Naive thymus-derived CD8-positive, alpha-beta T cell (primary cell): ENCODE data around the gene BIRC3. TPM values are rescaled to one million over a fixed set of nuclear protein-coding genes. Genes with fewer than 3 reads are reported as not detected.

Experiments used
- ATAC-seq, 2 donors: fragments of 150-1000 bp; cut with Tn5 transposase in 1 of 2; sonication (Bioruptor Pico), chemical (Tn5 transposase) in 1 of 2; 1 replicate in 1 of 2; 2 replicates in 1 of 2; pipeline ENCODE4 v1.10.0; 2021; ENCODE audit warnings: mild to moderate bottlenecking in 2 of 2, moderate library complexity in 2 of 2
- POLR2A ChIA-PET: fragments of 350-600 bp; sonication (Branson Sonifier 250); formaldehyde crosslinking; loops from one replicate; lab custom pipeline; 2021; ENCODE audit warnings: antibody characterized with exemption; lab: Charles Lee
- DNase-seq, 10 donors: peaks; one replicate each; pipeline versions ENCODE4 v3.0.0 to v3.0.0-alpha.2; 2020 to 2022
- H3K27ac Mint-ChIP-seq, 10 donors: one replicate each; pipeline ENCODE4 v1.8.0; 2020 to 2022; ENCODE audit warnings: mild to moderate bottlenecking in 10 of 10, mixed read lengths in 10 of 10, moderate library complexity in 4 of 10, inconsistent platforms in 1 of 10
- H3K27me3 Mint-ChIP-seq, 5 donors: one replicate each; pipeline ENCODE4 v1.8.0; 2021 to 2022; ENCODE audit warnings: mixed read lengths in 5 of 5
- H3K36me3 Mint-ChIP-seq, 3 donors: one replicate each; pipeline ENCODE4 v1.8.0; 2020 to 2022; ENCODE audit warnings: mixed read lengths in 3 of 3, mild to moderate bottlenecking in 2 of 3, inconsistent platforms in 1 of 3
- H3K4me1 Mint-ChIP-seq, 4 donors: one replicate each; pipeline ENCODE4 v1.8.0; 2021 to 2022; ENCODE audit warnings: mixed read lengths in 4 of 4
- H3K4me3 Mint-ChIP-seq, 10 donors: one replicate each; pipeline ENCODE4 v1.8.0; 2020 to 2022; ENCODE audit warnings: mild to moderate bottlenecking in 10 of 10, mixed read lengths in 10 of 10, moderate library complexity in 6 of 10, inconsistent platforms in 1 of 10
- H3K9me3 Mint-ChIP-seq, 9 donors: one replicate each; pipeline ENCODE4 v1.8.0; 2020 to 2022; ENCODE audit warnings: mixed read lengths in 9 of 9, mild to moderate bottlenecking in 3 of 9, inconsistent platforms in 1 of 9, moderate library complexity in 1 of 9
- polyA plus RNA-seq, 3 donors: library from polyadenylated mRNA; unstranded; fragments of 300-500 nt; fragmentation: Illumina TruSeq; gene quantifications; one replicate each; pipeline ENCODE4 v1.2.3, GENCODE V29; 2021
- total RNA-seq, 8 experiments: library from RNA in 2 of 8; stranded (reverse) in 2 of 8; gene quantifications; one replicate each; pipeline ENCODE4 v1.2.3 and lab custom pipeline; 2021 to 2026

The BIRC3 gene
- total and polyA plus RNA-seq, 5 experiments from 2014 or later: 16.7 to 97.7 (median 22.9) TPM

GRCh38 chr11:102316346-102316904 is 859 bp upstream of the BIRC3 start:
- DNase-seq: peak in 1 of 10 donors; percentile 18
- no peak for ATAC-seq
- H3K27ac Mint-ChIP-seq: peak overlapping the region; percentile 95 to 100 (median 99)
- H3K36me3 Mint-ChIP-seq: peaks cover 0 to 2% (median under 1%) of the 10 kb centered on the region in 3 donors
- POLR2A ChIA-PET: interaction anchor here (0.8 to 5.6 kb wide), 6 partner anchors 9 to 31 kb away, joined by 4 to 73 read pairs (median 20); no protein-coding TSS in a partner anchor
- H3K27me3 Mint-ChIP-seq: no peaks in the 10 kb centered on the region
- peaks cover 23 to 76% (median 66%) of the 10 kb centered on the region in 4 donors for H3K4me1 Mint-ChIP-seq
- no peaks in the 10 kb centered on the region for H3K9me3 Mint-ChIP-seq
- H3K4me3 Mint-ChIP-seq: peak overlapping the region; percentile 88 to 99 (median 96)

- H3K4me1 Mint-ChIP-seq: peaks cover 28 to 81% (median 73%) of the 10 kb centered on the region in 4 donors
- H3K36me3 Mint-ChIP-seq: peaks cover 0 to 10% (median 2%) of the 10 kb centered on the region in 3 donors
- no peaks in the 10 kb centered on the region for H3K9me3 Mint-ChIP-seq
- no peak for ATAC-seq
- peak overlapping the region; percentile 95 to 100 (median 99) for H3K27ac Mint-ChIP-seq
- H3K4me3 Mint-ChIP-seq: peak overlapping the region; percentile 88 to 99 (median 96)
- DNase-seq: no peak
- POLR2A ChIA-PET: interaction anchor here (0.7 to 5.6 kb wide), 8 partner anchors 10 to 29 kb away, joined by 3 to 73 read pairs (median 10); no protein-coding TSS in a partner anchor
- H3K27me3 Mint-ChIP-seq: no peaks in the 10 kb centered on the region
These were observed 452 bp downstream of the BIRC3 start for GRCh38 chr11:102317768-102318103.

- ATAC-seq: peak; percentile 4 to 12
- POLR2A ChIA-PET: interaction anchor here (0.7 to 5.6 kb wide), 8 partner anchors 11 to 220 kb away, joined by 3 to 73 read pairs (median 10); no protein-coding TSS in a partner anchor
- H3K9me3 Mint-ChIP-seq: no peaks in the 10 kb centered on the region
- peaks cover 27 to 78% (median 71%) of the 10 kb centered on the region in 4 donors for H3K4me1 Mint-ChIP-seq
- H3K27me3 Mint-ChIP-seq: no peaks in the 10 kb centered on the region
- DNase-seq: peak in 9 of 10 donors; percentile 14 to 65 (median 38)
- H3K4me3 Mint-ChIP-seq: peak overlapping the region; percentile 88 to 99 (median 96)
- H3K27ac Mint-ChIP-seq: peak overlapping the region; percentile 73 to 100 (median 98)
- peaks cover 0 to 13% (median 2%) of the 10 kb centered on the region in 3 donors for H3K36me3 Mint-ChIP-seq
These were observed 1.2 kb downstream of the BIRC3 start for GRCh38 chr11:102318469-102318868.

- no peaks in the 10 kb centered on the region for H3K27me3 Mint-ChIP-seq
These were observed 2.3 kb downstream of the BIRC3 start for GRCh38 chr11:102319544-102319943.

GRCh38 chr11:102320188-102320587 is 2.9 kb downstream of the BIRC3 start:
- peak overlapping the region; percentile 88 to 99 (median 96) for H3K4me3 Mint-ChIP-seq
- POLR2A ChIA-PET: interaction anchor here (0.6 to 1.7 kb wide), 6 partner anchors 13 to 36 kb away, joined by 3 to 5 read pairs (median 3); no protein-coding TSS in a partner anchor
- H3K4me1 Mint-ChIP-seq: peaks cover 26 to 78% (median 67%) of the 10 kb centered on the region in 4 donors
- peaks cover 0 to 22% (median 7%) of the 10 kb centered on the region in 3 donors for H3K36me3 Mint-ChIP-seq
- H3K27me3 Mint-ChIP-seq: no peaks in the 10 kb centered on the region
- DNase-seq (no peak), ATAC-seq (no peak)
- no peaks in the 10 kb centered on the region for H3K9me3 Mint-ChIP-seq
- peak overlapping the region; percentile 71 to 100 (median 91) for H3K27ac Mint-ChIP-seq

More at GRCh38 chr11:102319544-102319943, 2.3 kb downstream of the BIRC3 start:
- Mint-ChIP-seq H3K4me1 (peaks cover 26 to 79% (median 66%) of the 10 kb centered on the region in 4 donors), H3K27ac (peak overlapping the region; percentile 71 to 100 (median 96)), H3K36me3 (peaks cover 0 to 17% (median 2%) of the 10 kb centered on the region in 3 donors), H3K4me3 (peak overlapping the region; percentile 88 to 99 (median 96)), H3K9me3 (no peaks in the 10 kb centered on the region)
- DNase-seq (peak in 1 of 10 donors; percentile 21), ATAC-seq (no peak)
- POLR2A ChIA-PET: interaction anchor here (0.6 to 4.8 kb wide), 6 partner anchors 12 to 35 kb away, joined by 3 to 73 read pairs (median 3); no protein-coding TSS in a partner anchor

GRCh38 chr11:102320679-102321078 is 3.4 kb downstream of the BIRC3 start:
- POLR2A ChIA-PET: interaction anchor here (1.2 to 1.7 kb wide), 5 partner anchors 13 to 32 kb away, joined by 3 to 5 read pairs (median 3); no protein-coding TSS in a partner anchor
- Mint-ChIP-seq H3K9me3 (no peaks in the 10 kb centered on the region), H3K4me3 (peak overlapping the region; percentile 88 to 99 (median 96)), H3K27ac (peak overlapping the region; percentile 71 to 100 (median 91)), H3K27me3 (no peaks in the 10 kb centered on the region), H3K36me3 (peaks cover 0 to 25% (median 7%) of the 10 kb centered on the region in 3 donors), H3K4me1 (peaks cover 26 to 73% (median 67%) of the 10 kb centered on the region in 4 donors)
- no peak for DNase-seq
- ATAC-seq: no peak

- H3K9me3 Mint-ChIP-seq: no peaks in the 10 kb centered on the region
- POLR2A ChIA-PET: interaction anchor here (1.7 kb wide), 1 partner anchor 28 kb away, joined by 4 read pairs; no protein-coding TSS in a partner anchor
These were observed 5.3 kb downstream of the BIRC3 start for GRCh38 chr11:102322560-102322959.

GRCh38 chr11:102323542-102324251 is 6.4 kb downstream of the BIRC3 start:
- POLR2A ChIA-PET: no interaction called here
- Mint-ChIP-seq H3K4me3 (no peak overlapping the region), H3K27me3 (no peaks in the 10 kb centered on the region)

More at GRCh38 chr11:102322560-102322959, 5.3 kb downstream of the BIRC3 start:
- Mint-ChIP-seq H3K27ac (peak overlapping the region; percentile 65 to 95 (median 90)), H3K27me3 (no peaks in the 10 kb centered on the region), H3K4me3 (peak overlapping the region; percentile 26 to 88 (median 57)), H3K36me3 (peaks cover 0 to 41% (median 15%) of the 10 kb centered on the region in 3 donors), H3K4me1 (peaks cover 24 to 62% (median 55%) of the 10 kb centered on the region in 4 donors)
- DNase-seq (peak in 3 of 10 donors; percentile 22 to 34 (median 31)), ATAC-seq (peak in 1 of 2 donors; percentile 13)

GRCh38 chr11:102325088-102325487 is 7.8 kb downstream of the BIRC3 start:
- Mint-ChIP-seq H3K27ac (peak overlapping the region in 4 of 10 donors; percentile 7 to 84 (median 35)), H3K4me1 (peaks cover 16 to 51% (median 35%) of the 10 kb centered on the region in 4 donors), H3K4me3 (no peak overlapping the region), H3K9me3 (no peaks in the 10 kb centered on the region), H3K27me3 (no peaks in the 10 kb centered on the region), H3K36me3 (peaks cover 3 to 65% (median 32%) of the 10 kb centered on the region in 3 donors)
- DNase-seq: no peak
- POLR2A ChIA-PET: no interaction called here
- no peak for ATAC-seq

More at GRCh38 chr11:102323542-102324251, 6.4 kb downstream of the BIRC3 start:
- Mint-ChIP-seq H3K9me3 (no peaks in the 10 kb centered on the region), H3K36me3 (peaks cover 0 to 52% (median 22%) of the 10 kb centered on the region in 3 donors), H3K4me1 (peaks cover 19 to 59% (median 46%) of the 10 kb centered on the region in 4 donors), H3K27ac (peak overlapping the region in 5 of 10 donors; percentile 8 to 84 (median 38))
- DNase-seq: no peak
- no peak for ATAC-seq

- Mint-ChIP-seq H3K4me3 (no peak overlapping the region), H3K27ac (peak overlapping the region in 2 of 10 donors; percentile 29 to 31), H3K9me3 (no peaks in the 10 kb centered on the region), H3K36me3 (peaks cover 5 to 83% (median 47%) of the 10 kb centered on the region in 3 donors), H3K27me3 (no peaks in the 10 kb centered on the region), H3K4me1 (peaks cover 0 to 26% (median 12%) of the 10 kb centered on the region in 4 donors)
- ATAC-seq (no peak), DNase-seq (no peak)
- POLR2A ChIA-PET: no interaction called here
These were observed 11.5 kb downstream of the BIRC3 start for GRCh38 chr11:102328748-102329147.

GRCh38 chr11:102330231-102330630 is 12.9 kb downstream of the BIRC3 start:
- Mint-ChIP-seq H3K27me3 (no peaks in the 10 kb centered on the region), H3K9me3 (no peaks in the 10 kb centered on the region), H3K4me1 (peaks cover 0 to 14% (median 6%) of the 10 kb centered on the region in 4 donors), H3K27ac (peak overlapping the region in 5 of 10 donors; percentile 3 to 91 (median 46)), H3K36me3 (peaks cover 5 to 80% (median 47%) of the 10 kb centered on the region in 3 donors), H3K4me3 (no peak overlapping the region)
- no peak for ATAC-seq
- DNase-seq: no peak
- POLR2A ChIA-PET: no interaction called here

- peak overlapping the region in 1 of 10 donors; percentile 41 for H3K27ac Mint-ChIP-seq
- no peaks in the 10 kb centered on the region for H3K27me3 Mint-ChIP-seq
- DNase-seq (no peak), ATAC-seq (no peak)
- H3K36me3 Mint-ChIP-seq: peaks cover 5 to 78% (median 45%) of the 10 kb centered on the region in 3 donors
- POLR2A ChIA-PET: no interaction called here
- H3K9me3 Mint-ChIP-seq: no peaks in the 10 kb centered on the region
- peaks cover 0 to 10% (median 6%) of the 10 kb centered on the region in 4 donors for H3K4me1 Mint-ChIP-seq
- no peak overlapping the region for H3K4me3 Mint-ChIP-seq
These were observed 14.1 kb downstream of the BIRC3 start for GRCh38 chr11:102331341-102331740.
